Vein endothelial cell (primary cell): ENCODE results near the gene APOBEC3C. TPM values are rescaled to one million over a fixed set of nuclear protein-coding genes. Genes with fewer than 3 reads are reported as not detected.

Experiments used
- total RNA-seq: library from RNA; depleted of rRNA; stranded (reverse); fragments of >200 nt; gene quantifications from 2 replicates; pipeline ENCODE4 v1.2.3, GENCODE V29; 2012

APOBEC3C gene
- total RNA-seq, result 7.8 and 10.0 TPM in 2 replicates

DNA sequence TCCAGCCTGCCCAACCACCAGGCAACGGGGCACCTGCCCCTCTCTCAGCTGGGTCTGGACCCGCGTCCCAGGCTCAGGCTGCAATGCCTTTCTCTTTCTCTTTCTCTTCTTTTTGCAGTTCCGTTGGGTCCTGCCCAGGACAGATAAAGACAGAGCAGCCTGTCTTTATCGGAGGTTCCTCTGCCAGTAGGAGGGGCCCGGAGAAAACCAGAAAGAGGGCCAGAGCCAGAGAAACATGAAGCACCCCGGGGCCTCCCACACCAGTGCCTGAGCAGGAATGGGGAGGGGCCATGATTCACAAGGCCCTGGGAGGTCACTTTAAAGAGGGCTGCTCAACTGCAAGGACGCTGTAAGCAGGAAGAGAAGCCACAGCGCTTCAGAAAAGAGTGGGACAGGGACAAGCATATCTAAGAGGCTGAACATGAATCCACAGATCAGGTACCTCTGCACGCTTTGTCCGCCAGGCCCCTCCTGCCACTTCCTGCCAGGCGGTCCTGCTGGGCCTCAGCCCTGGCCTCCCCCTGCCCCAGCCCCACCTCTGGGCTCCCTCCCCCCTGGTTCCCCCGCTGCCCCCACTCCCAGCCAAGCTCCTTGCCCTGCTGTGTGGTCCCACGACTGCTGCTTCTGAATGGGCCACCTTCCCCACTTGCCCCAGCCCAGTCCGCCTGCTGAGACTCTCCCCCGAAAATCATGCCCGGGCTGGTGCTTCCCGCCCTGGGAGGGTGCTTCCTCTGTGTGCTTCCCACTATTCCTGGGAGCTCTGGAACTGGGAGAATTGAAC, at the start of gene APOBEC3C:
TSS of gene APOBEC3C (plus strand) at position 316 of the 781 bp plus-strand sequence. CDS start at position 422, 106 bp downstream.

DNA sequence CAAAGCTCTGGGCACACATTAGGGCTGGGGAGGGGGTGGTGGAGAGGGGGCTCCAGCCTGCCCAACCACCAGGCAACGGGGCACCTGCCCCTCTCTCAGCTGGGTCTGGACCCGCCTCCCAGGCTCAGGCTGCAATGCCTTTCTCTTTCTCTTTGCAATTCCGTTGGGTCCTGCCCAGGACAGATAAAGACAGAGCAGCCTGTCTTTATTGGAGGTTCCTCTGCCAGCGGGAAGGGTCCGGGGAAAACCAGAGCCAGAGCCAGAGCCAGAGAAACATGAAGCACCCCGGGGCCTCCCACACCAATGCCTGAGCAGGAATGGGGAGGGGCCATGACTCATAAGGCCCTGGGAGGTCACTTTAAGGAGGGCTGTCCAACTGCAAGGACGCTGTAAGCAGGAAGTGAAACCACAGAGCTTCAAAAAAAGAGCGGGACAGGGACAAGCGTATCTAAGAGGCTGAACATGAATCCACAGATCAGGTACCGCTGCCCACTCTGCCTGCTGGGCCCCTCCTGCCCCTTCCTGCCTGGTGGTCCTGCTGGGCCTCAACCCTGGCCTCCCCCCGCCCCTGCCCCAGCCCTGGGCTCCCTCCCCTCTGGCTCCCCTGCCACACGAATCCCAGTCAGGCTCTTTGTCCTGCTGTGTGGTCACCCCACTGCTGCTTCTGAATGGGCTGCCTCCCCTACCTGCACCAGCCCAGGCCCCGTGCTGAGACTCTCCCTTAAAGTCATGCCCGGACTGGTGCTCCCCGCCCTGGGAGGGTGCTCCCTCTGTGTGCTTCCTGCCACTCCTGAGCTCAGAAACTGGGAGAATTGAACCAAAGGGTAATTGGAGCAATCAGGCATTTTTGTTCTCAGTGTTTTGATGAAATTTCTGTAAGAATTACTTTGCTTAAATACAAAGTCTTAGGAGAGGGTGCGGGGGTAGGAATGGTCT, 31.8 kb upstream of the APOBEC3C start, which contains the start of gene APOBEC3B:
TSS of gene APOBEC3B (plus strand) at position 356 of the 936 bp plus-strand sequence. CDS start at position 463, 107 bp downstream.

DNA sequence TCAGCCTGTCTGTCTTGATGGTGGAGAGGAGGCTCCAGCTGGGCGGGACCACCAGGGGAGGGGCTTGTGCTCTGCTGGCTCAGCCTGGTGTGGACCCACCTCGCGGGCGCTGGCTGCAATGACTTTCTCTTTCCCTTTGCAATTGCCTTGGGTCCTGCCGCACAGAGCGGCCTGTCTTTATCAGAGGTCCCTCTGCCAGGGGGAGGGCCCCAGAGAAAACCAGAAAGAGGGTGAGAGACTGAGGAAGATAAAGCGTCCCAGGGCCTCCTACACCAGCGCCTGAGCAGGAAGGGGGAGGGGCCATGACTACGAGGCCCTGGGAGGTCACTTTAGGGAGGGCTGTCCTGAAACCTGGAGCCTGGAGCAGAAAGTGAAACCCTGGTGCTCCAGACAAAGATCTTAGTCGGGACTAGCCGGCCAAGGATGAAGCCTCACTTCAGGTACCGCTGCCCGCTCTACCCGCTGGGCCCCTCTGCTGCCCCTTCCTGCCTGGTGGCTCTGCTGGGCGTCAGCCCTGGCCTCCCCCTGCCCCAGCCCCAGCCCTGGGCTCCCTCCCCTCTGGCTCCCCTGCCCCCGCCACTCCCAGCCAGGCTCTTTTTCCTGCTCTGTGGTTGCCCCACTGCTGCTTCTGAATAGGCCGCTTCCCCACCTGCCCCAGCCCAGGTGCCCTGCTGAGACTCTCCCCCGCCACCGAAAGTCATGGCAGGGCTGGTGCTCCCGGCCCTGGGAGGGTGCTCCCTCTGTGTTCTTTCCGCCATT, 26.7 kb downstream of the APOBEC3C start, which contains the start of gene APOBEC3F:
TSS of gene APOBEC3F (plus strand) at position 327 of the 759 bp plus-strand sequence. CDS start at position 424, 97 bp downstream.

Other genes starting within 250 kb of the APOBEC3C start
- 11.1 and 18.9 TPM in 2 replicates for gene DNAL4, start 220.1 kb upstream of the APOBEC3C start, total RNA-seq
- gene NPTXR, start 170.2 kb upstream of the APOBEC3C start, total RNA-seq, result 0.33 and 0.38 TPM in 2 replicates
- 49.2 and 59.8 TPM in 2 replicates for gene CBX6, start 142.0 kb upstream of the APOBEC3C start, total RNA-seq
- not detected in 2 replicates for gene APOBEC3A, start 56.6 kb upstream of the APOBEC3C start, total RNA-seq
- gene APOBEC3B, start 31.9 kb upstream of the APOBEC3C start, total RNA-seq, result 0.98 and 2.9 TPM in 2 replicates
- gene APOBEC3D, start 6.9 kb downstream of the APOBEC3C start, total RNA-seq, result 1.4 and 1.6 TPM in 2 replicates
- 2.1 and 5.9 TPM in 2 replicates for gene APOBEC3F, start 26.6 kb downstream of the APOBEC3C start, total RNA-seq
- 4.1 and 4.6 TPM in 2 replicates for gene APOBEC3G, start 63.0 kb downstream of the APOBEC3C start, total RNA-seq
- gene APOBEC3H, start 83.0 kb downstream of the APOBEC3C start, total RNA-seq, result 0.29 and 0.33 TPM in 2 replicates
- gene CBX7, start 138.4 kb downstream of the APOBEC3C start, total RNA-seq, result 3.4 and 4.2 TPM in 2 replicates
- gene PDGFB, start 230.7 kb downstream of the APOBEC3C start, total RNA-seq, result 121 and 148 TPM in 2 replicates